Epithelial cell of proximal tubule (primary cell): ENCODE measurements around the gene MAPKAP1. TPM values are rescaled to one million over a fixed set of nuclear protein-coding genes. Genes with fewer than 3 reads are reported as not detected.
A peak's percentile ranks its signal among the peaks of the same experiment; 100 is the strongest.

Experiments
- DNase-seq: peaks from one replicate; pipeline ENCODE4 v3.0.0-alpha.2; 2011; ENCODE audit warnings: low read depth
- H3K4me3 ChIP-seq: 2 replicates; pipeline ENCODE4 v1.5.1; 2011; ENCODE audit warnings: low read depth, mild to moderate bottlenecking, low read length
- total RNA-seq: library from RNA; depleted of rRNA; stranded (reverse); fragments of >200 nt; gene quantifications from 2 replicates; pipeline ENCODE4 v1.2.3, GENCODE V29; 2015
- TF ChIP-seq, protein P1 (sequence below): conservative IDR thresholded peaks from 2 replicates; pipeline ENCODE4 v1.5.1; 2012; ENCODE audit warnings: low read depth, mild to moderate bottlenecking, low read length

The MAPKAP1 gene
- total RNA-seq, 1 donor from 2014 or later, result 100 TPM

DNA sequence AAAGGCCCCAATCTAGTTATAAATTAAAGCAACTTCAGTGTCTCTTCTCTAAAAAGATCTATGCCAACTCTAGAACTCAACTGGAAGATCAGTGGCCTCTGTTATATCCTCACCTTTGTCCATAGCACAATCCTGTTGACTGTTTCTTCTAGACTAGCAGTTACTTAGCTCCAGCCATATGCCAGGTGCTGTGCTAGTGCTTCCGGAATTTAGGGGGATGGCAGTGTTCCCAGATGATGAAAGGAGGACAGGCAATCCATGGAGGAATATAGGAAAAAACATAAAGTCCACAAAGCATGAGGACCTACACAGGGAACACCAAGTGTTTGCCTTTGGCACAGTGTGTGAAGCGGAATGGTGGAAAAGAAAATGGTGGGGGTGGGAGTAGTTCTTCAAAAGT is 214.3 kb downstream of the MAPKAP1 start:
- DNase-seq, result no peak
- H3K4me3 ChIP-seq, result no peak overlapping the region
- TF ChIP-seq, protein P1, sequence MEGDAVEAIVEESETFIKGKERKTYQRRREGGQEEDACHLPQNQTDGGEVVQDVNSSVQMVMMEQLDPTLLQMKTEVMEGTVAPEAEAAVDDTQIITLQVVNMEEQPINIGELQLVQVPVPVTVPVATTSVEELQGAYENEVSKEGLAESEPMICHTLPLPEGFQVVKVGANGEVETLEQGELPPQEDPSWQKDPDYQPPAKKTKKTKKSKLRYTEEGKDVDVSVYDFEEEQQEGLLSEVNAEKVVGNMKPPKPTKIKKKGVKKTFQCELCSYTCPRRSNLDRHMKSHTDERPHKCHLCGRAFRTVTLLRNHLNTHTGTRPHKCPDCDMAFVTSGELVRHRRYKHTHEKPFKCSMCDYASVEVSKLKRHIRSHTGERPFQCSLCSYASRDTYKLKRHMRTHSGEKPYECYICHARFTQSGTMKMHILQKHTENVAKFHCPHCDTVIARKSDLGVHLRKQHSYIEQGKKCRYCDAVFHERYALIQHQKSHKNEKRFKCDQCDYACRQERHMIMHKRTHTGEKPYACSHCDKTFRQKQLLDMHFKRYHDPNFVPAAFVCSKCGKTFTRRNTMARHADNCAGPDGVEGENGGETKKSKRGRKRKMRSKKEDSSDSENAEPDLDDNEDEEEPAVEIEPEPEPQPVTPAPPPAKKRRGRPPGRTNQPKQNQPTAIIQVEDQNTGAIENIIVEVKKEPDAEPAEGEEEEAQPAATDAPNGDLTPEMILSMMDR, result no peak

DNA sequence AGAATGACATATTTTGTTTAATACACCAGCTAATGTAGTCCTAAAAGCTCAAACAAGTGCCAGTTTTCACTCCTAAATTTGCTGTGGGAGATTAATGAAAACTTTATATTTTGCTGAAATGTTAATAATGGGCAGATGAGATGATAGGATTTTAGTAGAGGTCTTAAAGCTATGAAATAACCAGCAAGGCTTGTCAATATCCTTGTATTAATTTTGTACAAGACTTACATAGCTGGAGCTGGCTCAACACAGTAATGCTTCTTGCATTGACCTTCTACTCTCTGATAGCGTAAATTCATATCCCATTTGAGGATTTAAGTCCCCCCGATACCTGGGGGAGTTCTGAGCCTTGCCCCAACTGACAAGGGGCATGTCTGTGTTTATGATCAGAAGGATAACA is 219.2 kb downstream of the MAPKAP1 start:
- DNase-seq, result no peak
- TF ChIP-seq, protein P1, result no peak
- H3K4me3 ChIP-seq, result no peak overlapping the region

DNA sequence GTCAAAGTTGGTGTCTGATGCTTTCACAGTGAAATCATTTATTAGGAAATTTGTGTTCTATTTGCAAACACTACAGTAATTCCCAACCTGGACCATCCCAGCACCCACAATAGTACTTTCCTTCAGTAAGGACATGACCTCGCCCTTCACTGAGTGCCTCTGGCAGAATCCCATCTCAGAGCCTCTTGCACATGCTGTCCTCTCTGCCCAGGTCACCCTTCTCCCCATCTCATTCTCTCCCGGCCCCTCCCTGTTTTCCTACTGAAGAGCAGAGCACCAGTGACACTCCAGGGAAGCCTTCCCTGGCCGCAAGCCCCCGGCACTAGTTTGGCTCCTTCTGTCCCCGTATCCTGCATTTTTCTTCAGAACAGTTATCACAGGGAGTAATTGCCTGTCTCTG is 220.4 kb downstream of the MAPKAP1 start:
- no peak overlapping the region for H3K4me3 ChIP-seq
- DNase-seq, result no peak
- TF ChIP-seq, protein P1, result no peak

DNA sequence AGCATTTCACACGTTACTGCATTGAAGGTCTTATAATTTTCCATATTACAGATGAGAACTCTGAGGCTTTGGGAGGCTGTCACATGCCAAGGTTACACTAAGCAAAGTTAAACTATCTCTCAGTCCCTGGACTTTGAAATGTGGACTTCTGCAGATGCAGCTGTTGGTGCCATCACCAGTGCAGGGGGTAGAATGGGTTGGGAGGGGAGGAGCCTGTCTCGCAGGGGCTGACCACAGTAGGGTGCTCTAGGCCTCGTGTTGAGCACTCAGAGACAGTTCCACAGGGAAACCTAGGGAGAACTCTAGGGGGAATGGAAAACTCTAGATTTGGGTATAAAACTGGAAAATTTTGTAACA is 220.9 kb downstream of the MAPKAP1 start:
- H3K4me3 ChIP-seq, result no peak overlapping the region
- TF ChIP-seq, protein P1, result no peak
- no peak for DNase-seq

DNA sequence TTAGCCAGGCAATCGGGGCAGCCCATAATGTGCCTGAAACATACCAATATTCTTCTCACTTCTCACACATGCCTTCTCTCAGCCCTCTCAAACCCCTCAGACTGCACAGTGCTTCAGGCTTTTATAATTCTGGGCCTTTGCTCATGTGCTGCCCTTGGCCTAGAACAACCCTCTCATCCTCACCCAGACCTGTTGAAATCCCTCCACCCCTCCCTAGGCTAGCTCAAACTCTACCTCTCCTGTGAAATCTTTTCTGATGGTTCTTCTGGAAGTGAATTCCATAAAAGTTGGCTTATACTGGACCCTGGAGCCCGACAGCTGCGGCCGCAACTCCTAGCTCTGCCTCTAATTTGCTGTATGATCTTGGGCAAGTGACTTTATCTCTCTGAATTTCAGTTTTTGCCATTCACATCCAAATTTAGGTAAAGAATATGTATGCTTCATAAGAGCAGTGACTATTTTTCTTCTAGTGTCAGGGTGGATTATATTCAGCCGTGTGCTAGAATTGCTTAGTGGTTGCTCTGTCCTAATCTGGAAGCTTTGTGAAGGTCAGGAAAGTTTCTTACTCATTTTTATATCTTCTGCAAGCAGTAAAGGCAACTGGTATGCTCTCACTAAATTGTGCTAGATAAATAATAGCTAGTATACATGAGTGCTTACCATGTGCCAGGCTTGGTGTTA is 221.4 kb downstream of the MAPKAP1 start:
- H3K4me3 ChIP-seq, result no peak overlapping the region
- TF ChIP-seq, protein P1, result no peak
- no peak for DNase-seq

DNA sequence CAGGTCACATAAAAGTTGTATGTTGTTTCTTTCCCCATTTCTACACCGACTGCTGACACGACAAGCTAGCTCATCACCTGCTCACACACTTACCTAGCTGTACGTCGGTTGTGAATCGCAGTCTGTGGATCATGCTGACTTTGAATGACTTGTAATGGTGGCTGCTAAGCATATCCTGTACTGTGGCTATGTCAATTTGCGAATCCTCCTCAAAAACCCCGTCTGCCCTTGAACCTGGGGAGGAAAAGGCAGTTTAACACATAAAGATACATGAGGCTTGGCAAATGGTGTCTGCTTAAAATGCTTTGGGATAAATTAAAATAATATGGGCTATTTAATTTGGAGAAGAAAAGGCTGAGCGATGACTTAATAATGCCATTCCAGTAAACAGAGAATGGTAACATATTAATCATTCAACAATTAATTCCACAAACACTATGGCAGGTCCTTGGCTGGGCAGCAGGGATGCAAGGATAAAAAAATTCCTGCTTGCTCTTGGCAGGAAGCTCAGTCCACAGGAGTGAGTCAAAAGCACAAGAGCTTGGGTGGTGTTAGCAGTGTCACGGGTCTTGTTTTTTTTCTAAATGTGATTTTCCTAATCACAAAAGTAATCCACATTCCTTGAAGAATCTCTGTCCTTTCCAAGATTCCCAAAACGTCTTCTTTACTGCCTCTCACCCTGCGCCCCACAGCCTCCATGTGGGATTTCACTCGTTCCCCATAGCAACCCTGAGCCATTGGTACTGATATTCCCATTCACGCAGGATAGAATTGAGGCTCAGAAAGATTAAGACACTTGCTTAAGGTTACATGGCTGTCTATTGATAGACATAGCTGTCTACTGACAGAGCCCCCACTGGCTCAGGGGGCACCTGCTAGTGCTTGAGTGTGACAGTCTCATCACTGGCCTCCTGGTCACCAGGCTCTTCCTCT is 222.4 kb downstream of the MAPKAP1 start:
- peak; percentile 82 for DNase-seq
- peak overlapping the region; percentile 21 for H3K4me3 ChIP-seq
- TF ChIP-seq, protein P1, result no peak

DNA sequence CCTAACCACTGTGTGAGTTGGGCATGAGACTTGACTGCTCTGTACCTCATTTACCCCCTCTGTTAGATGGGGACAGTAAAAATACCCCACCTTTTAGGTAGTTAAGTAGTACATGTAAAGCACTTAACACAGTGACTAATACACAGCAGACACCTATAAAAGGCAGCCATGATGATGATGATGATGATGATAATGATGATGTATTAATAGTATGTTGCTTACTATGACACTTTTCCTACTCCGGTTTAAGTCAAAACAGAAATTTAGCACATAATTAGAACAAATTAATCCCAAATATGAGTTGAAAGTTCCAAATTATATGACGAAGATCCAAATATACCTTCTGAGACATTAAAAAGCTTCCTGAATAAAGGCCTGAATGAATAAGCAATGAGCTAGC is 223.3 kb downstream of the MAPKAP1 start:
- no peak for DNase-seq
- H3K4me3 ChIP-seq, result no peak overlapping the region
- TF ChIP-seq, protein P1, result no peak
